Testis (tissue), 2 donors: ENCODE results near the gene POLN.

Experiments
- CTCF ChIP-seq, 3 experiments: fragments of 450-650 bp in 2 of 3; fragments of 200-600 bp in 1 of 3; sonication (generic) in 1 of 3; IDR thresholded peaks; one replicate each; pipeline ENCODE4 v1.5.1; 2016 to 2019; ENCODE audit warnings: antibody characterized with exemption in 3 of 3, mild to moderate bottlenecking in 2 of 3, moderate library complexity in 1 of 3
- POLR2A ChIP-seq: fragments of 450-650 bp; IDR thresholded peaks from one replicate; pipeline ENCODE4 v1.6.1; 2017; ENCODE audit warnings: antibody characterized with exemption, mild to moderate bottlenecking, moderate library complexity

GRCh38 chr4:2064276-2064991 is 177.5 kb downstream of the POLN start:
- TF ChIP-seq CTCF (IDR thresholded peaks at IDR 0.05) (no peak), POLR2A (no peak)
